ENCODE measurements around the gene GNPTG. TPM values are rescaled to one million over a fixed set of nuclear protein-coding genes. Genes with fewer than 3 reads are reported as not detected.

Gene GNPTG
- total RNA-seq, 1 donor from 2014 or later: 37.6 TPM

DNA sequence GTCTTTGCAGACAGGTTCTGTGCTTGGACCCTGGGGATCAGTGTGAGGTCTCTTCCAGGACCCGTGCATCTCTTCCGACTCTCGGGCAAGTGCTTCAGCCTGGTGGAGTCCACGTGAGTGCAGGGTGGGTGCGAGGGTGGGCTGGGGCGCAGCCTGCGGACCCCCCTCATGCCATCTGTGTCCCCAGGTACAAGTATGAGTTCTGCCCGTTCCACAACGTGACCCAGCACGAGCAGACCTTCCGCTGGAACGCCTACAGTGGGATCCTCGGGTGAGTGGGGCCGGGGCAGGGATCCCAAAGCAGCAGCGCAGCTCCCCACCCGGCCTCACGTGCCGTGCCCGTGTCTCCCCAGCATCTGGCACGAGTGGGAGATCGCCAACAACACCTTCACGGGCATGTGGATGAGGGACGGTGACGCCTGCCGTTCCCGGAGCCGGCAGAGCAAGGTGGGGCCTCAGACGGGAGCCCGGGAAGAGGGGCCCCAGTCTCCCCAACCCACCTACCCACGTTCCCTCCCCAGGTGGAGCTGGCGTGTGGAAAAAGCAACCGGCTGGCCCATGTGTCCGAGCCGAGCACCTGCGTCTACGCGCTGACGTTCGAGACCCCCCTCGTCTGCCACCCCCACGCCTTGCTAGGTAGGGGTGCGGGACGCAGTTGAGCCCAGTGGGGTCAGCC, 10.1 kb downstream of the GNPTG start:
- DNase-seq (no peak), ATAC-seq (no peak)
- intact Hi-C loops (cut with micrococcal nuclease): no loop called here

DNA sequence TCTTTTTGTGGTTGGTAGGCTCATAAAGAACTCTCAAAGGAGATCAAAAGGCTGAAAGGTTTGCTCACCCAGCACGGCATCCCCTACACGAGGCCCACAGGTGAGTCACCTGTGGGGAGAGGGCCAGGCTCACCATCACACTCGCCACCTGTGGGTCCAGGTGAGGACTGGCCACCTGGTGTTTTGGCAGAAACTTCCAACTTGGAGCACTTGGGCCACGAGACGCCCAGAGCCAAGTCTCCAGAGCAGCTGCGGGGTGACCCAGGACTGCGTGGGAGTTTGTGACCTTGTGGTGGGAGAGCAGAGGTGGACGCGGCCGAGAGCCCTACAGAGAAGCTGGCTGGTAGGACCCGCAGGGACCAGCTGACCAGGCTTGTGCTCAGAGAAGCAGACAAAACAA, 11.1 kb downstream of the GNPTG start:
- no peak for ATAC-seq
- DNase-seq: no peak
- intact Hi-C loops (cut with micrococcal nuclease): no loop called here

DNA sequence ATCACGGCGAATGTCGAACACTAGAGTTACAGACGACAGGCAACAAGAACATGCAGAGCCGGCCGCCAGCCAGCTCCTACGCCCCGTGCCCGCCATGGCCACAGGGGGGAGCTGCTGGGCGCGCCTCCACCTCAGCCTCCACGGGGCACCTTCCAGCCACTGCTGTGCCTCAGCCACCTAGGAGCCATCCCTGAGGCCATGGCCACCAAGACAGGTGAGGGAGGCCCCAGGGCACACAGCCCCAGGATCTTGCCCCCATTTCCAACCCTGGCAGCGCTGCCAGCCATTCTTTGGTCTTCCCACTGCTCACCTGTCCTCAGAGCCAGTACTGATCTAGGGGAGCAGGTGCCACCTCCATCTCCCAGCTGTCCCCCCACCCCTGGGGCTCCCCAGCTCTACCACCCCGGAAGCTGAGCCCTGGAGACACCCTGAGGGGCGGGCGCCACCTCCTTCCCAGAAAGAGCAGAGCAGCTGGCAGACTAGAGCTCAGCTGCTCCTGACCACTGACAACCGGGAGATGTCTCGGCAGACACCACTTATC, 11.8 kb downstream of the GNPTG start:
- DNase-seq (peak; percentile 75), ATAC-seq (peak; percentile 79)
- intact Hi-C loops (cut with micrococcal nuclease): no loop called here

DNA sequence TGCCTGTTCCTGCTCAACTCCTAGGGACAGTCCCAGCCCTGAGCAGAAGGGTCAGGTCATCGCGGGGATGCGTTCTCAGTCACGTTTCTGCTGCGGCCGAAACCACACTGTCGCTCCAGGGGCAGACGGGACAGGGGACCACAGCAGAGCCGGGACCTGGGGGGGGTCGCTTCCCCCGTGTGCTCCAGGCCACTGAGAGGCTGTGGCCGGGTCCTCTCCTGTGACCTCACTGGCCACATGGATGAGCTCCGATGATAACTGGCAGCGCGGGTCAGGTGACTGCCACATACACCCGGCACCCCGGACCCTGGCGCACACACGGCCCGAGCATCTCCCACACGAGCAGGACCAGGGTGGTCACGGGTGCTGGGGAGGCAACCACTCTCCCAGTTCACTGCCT, 12.8 kb downstream of the GNPTG start:
- ATAC-seq (no peak), DNase-seq (no peak)
- intact Hi-C loops (cut with micrococcal nuclease): no loop called here

DNA sequence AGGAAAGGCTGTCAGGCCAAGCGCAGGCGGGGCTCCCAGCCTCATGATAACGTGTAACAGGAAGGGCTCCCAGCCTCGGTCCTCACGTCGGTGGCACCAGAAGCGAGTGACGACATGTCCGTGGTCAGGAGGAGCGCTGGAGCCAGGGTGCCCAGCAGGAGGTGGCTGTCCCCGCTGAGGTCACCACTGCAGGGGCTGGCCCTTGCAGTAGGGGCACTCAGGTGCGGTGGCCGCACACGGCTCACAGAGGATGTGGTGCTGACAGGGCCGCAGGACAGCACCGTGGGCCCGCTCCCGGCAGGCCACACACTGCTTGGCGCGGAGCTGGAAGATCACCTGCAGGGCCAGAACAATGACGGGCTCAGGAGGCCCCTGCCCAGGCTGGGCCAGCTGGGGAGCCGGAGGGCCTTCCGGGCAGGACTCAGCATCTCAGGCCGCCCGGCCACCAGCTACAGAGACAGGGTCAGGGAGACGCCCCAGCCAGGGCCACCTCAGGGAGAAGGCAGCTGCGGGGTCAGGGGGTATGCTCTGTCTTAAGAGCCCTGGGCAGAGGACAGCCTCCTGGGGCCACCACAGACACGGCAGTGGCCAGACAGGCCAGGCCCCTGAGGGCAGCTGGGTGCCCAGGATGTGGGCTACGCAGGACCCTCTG, 14.5 kb downstream of the GNPTG start:
- no peak for ATAC-seq
- intact Hi-C loops (cut with micrococcal nuclease): no loop called here
- DNase-seq: no peak

DNA sequence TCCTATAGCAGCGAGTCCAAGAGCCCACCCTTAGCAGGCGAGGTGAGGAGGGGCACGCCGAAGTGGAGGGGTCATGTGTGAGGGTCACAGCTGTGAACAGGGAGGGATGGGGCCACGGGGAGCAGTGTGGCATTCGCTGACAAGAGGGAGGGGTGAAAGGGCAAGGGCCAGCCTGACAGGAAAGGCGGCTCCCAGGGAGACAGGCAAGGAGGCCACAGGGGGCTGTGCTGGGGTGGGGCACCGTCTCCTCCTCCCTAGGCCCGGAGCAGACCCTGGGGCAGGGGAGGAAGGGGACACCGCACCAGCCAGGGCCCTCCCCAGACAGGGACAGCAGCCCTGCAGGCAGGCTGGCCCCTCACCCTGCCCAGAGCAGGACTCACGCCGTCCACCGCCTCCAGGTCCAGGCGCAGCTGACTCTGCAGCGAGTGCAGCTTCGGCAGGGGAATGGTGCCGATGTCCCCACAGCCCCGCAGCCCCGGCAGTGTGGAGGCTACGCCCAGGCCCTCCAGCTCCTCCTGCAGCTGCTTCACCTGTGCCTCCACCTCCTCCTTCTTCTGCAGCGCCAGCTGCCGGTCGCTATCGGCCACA, 15.1 kb downstream of the GNPTG start:
- ATAC-seq (no peak), DNase-seq (peak; percentile 22)
- intact Hi-C loops (cut with micrococcal nuclease): no loop called here

DNA sequence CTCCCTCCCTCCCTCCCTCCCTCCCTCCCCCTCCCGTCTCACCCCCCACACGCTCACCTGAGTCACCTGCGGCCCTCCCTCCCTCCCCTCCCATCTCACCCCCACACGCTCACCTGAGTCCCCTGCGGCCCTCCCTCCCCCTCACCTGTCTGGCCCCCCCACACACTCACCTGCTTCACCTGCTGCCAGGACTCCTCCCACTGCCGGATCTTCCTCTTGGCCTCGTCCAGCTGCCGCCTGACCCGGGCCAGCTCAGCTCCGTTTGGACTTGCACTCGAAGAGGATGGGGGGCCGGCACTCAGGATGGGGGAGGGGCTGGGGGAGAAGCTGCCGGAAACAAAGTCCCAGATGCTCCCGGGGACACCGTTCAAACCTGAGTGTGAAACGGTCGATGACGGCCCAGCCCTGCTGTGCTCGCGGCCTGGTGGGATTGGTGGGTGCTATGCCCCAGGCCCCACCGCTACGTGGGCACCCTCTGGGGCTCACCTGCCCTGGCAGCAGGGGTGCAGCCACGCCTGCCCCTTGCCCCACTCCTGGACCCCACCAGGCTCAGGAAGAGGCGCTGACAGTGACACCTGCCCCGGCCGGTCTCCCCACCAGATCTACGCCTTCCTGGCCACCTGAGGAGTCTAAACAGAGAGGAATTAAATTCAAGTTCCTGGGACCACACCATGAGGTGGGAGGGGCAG, 15.9 kb downstream of the GNPTG start:
- ATAC-seq (no peak), DNase-seq (no peak)
- intact Hi-C loops (cut with micrococcal nuclease): no loop called here

DNA sequence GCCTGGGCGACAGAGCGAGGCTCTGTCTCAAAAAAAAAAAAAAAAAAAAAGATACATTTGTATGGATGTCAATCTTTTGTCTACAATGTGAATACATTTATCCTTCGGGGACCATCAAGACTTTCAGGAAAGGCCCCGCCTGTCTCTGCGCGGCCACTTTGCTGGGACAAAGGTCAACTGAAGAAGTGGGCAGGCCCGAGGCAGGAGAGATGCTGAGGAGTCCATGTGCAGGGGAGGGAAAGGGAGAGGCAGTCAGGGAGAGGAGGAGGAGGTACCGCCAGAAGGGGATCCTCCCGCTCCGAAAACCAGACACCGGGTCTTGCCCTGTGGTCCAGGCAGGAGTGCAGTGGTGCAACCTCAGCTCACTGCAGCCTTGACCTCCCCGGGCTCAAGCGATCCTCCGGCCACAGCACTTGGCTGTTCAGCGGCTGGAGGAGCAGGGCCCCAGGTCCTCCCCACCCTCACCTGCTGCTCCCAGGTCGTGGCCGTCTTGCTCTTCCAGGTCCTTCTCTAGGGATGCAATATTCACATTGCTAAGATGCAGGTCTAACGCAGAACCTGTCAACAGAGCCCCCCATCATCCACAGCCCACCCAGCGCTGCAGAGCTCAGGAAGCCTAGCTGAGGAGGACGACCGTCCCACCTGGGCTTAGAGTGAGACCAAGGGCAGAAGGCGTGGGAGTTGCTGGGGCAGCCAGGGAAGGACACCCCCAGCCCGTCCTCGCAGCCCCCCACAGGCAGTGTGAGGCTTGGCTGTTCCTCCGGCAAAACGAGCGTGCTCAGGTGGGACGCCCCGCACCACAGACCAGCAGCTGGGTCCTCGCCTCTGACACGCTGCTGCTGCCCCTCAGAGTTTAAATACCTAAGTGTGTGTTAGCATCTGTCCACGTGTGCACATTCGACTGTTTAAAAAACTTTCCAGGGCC, 19.6 kb downstream of the GNPTG start:
- ATAC-seq (no peak), DNase-seq (no peak)
- intact Hi-C loops (cut with micrococcal nuclease): no loop called here

DNA sequence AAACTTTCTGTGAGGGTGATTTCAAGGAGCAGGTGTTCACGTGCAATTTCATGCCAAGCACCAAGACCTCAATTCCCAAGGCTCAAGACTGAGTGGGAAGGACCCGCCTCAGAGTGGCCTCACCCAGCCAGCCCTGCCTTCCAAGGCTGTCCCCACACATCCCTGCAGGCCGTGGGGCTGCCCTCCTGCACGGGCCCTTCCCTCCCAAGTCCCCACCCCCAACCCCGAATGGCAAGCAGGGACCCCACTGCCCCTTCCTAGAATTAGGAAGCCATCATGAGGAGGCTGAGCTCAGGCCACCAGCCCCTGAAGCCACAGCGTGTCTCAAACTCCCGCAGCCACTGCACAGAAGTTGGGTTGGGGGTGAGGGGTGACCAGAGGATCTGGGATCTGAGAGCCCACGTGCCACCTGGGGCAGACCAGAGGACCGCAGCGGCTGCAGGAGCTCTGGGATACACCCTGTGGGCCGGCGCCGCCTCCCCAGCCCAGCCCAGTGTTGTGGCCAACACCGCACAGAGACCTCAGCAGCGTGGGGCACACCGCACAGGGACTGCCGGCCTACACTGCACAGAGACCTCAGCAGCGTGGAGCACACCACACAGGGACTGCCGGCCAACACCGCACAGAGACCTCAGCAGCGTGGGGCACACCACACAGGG, 20.7 kb downstream of the GNPTG start:
- DNase-seq: no peak
- intact Hi-C loops (cut with micrococcal nuclease): no loop called here
- ATAC-seq: no peak

DNA sequence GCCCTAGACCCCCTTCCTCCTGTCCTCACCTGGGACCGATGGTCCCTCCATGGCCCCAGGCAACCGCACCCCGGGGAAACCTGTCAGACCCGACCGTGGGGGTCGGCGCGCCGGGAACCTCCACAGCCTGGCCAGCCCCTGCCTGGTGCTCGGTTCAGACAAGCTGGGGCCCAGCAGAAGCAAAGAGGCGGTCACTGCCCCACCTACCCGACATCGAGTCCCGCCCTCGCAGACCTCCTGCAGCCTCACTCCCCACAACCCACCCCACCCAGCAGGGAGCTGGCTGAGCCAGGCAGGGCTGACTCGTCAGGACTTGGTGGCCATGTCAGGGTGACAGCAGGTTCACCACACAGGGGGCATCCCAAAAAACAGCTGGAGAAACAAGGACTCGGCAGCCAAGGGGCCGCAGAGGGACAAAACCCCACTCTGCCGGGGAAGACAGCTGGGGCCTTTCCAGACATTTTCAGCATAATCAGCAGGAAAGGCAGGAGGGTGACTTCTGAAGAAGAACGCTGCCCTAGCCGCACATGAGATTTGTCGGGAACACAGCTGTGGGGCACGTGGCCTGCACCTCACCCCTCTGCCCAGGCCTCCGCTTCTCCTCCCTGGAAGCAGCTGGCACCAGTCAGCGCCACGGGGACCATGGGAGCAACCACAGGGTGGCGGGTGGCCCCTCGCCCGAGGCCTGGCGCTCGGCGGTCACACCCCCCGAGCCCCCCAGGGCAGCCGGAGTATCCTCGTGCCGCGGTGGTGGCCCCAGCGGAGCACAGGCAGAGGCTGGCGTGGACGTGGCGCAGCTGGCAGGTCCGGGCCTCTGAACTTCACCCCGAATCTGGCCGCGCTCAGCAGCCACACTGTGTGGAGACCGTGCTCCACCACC, 22.9 kb downstream of the GNPTG start:
- no peak for DNase-seq
- ATAC-seq: no peak
- intact Hi-C loops (cut with micrococcal nuclease): no loop called here

DNA sequence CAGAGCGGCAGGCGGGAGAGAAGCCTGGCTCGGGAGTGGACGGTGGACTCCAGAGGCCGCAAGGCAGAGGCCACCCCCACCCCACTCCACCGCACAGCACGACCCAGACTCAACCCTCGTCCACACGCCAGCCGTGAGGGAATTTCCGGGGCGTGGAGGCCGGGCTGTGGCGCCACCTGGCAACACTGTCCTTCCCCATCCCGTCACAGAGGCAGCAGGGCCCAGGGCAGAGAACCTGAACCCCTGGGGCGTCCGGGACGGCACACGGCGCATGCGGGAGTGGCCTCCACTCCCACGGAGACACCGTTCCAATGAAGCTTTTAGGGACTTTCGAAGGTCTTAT, 23.5 kb downstream of the GNPTG start:
- intact Hi-C loops (cut with micrococcal nuclease): no loop called here
- DNase-seq: no peak
- no peak for ATAC-seq

DNA sequence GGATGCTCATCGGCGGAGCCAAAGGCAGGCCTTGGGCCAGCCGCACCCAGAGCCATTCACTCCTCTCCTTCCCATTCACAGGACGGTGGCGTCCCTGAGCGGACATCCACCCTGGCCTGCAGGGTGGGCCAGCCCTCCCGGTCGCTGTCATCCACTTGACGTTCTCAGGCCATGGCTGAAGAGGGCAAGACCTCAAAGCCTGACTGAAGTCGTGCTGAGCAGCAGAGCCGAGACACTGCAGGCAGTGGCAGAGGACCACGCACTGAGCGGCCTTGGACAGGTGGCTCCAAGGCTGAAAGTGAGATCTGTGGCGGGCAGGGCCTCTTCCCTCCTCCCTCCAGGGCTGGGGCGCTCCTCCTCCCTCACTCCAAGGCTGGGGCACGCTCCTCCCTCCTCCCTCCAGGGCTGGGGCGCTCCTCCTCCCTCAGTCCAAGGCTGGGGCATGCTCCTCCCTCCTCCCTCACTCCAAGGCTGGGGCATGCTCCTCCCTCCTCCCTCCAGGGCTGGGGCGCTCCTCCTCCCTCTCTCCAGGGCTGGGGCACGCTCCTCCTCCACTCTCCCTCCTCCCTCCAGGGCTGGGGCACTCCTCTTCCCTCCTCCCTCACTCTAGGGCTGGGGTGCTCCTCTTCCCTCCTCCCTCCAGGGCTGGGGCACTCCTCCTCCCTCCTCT, 24.1 kb downstream of the GNPTG start:
- DNase-seq: no peak
- no peak for ATAC-seq
- intact Hi-C loops (cut with micrococcal nuclease): no loop called here

DNA sequence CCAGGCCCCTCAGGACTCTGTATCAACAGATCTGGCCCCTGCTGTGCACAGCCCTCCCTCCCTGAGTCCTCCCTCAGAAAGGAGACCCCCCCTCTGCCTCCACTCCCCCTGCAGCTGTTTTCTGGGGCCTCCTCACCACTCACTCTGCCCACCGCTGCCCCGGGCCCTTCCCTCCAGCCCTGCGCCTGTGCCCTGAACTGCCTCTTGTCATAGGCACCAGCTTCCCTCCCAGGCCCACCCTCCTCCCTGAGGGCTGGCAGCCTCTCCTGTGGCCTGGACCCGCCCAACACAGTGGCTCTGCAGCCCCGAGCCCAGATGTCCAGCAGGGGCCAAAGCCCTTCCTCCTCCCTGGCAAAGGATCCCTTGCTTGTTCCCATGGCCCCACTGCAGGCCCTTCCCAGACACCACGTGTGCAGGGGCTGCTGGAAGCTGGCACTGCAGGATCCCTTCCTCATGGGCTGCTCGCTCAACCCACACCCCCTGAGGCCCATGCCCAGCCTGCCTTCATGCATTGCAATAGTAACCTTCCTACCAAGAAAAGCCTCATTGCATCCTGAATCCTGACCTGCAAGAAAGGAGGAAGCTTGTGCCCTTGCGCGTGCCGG, 25.8 kb downstream of the GNPTG start:
- ATAC-seq: no peak

DNA sequence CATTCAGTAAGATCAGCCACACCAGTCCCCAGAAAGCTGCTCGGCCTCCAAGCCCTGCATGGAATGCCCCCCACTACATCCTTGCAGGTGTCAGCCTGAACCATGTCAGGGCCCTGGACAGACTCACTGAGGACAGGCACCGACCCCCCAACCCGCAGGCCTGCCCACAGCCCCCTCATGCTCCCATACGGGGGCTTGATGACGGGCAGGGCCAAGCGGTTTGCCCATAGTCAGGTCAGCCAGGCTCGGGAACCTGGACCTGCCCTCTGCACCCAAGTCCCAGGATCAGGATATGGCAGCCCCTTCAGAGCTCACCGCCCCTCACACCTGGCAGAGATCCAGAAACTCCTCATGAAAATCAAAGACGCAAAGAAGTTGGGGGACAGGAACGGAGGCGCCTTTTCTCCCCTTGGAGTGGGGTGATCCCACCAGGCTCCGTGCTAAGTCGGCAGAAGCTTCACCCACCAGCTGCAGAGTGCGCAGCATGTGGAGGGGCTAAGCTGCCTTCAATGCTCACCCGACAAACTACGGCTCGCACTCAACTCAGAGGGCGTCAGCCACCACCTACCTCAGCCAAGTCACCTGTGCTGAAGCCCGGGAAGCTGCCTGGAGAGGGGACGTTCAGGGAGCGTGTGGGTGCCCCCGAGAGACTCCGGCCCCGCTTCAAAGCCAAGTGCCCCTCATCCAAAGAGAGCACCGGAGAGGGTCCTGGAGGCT, 26.5 kb downstream of the GNPTG start:
- intact Hi-C loops (cut with micrococcal nuclease): no loop called here
- no peak for DNase-seq
- ATAC-seq: no peak

More for the DNA sequence above, 25.8 kb downstream of the GNPTG start:
- DNase-seq: no peak
- intact Hi-C loops (cut with micrococcal nuclease): no loop called here

DNA sequence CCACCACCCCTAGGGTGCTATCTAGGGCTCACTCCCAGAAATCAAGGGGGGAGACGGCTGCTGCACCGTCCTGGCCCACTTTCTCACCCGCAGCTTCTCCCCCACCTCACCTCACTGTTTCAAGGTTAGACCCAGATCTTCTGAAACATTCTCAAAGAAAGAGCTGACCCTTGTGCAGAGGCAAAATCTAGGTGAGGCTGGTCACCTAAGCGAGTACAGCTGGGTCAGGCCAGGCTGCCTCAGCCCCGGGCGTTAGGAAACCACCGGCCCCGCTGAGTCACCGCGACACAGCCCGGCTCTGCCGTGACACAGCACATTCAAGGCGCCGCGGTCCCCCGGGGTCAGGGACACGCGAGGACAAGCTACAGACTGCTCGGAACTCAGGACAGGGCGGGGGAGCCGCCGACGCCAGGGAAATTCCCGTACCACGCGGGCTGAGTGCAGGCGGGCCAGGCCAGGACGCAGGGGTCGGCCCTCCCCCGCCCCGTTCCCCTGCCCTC, 27.1 kb downstream of the GNPTG start:
- peak; percentile 91 for DNase-seq
- peak; percentile 89 for ATAC-seq
- intact Hi-C loops (cut with micrococcal nuclease): no loop called here
